H9 (cell line): ENCODE results near the gene MARF1. TPM values are rescaled to one million over a fixed set of nuclear protein-coding genes. Genes with fewer than 3 reads are reported as not detected.
"Not testable (repeated sequence)": the region's sequence is repeated elsewhere in the genome, so short reads cannot be mapped to it uniquely, and the experiment has no call there.

Experiments used
- DNase-seq: peaks from one replicate; pipeline ENCODE4 v3.0.0-alpha.2; 2017
- H2AFZ ChIP-seq: one replicate; pipeline ENCODE4 v1.6.1; 2013; ENCODE audit warnings: mild to moderate bottlenecking, low read length, control low read depth, moderate library complexity
- H2AK5ac ChIP-seq: 2 replicates; pipeline ENCODE4 v1.6.1; 2013; ENCODE audit warnings: low read length, control low read depth, mixed read lengths; ENCODE audit not compliant: insufficient read length
- H2BK120ac ChIP-seq: one replicate; pipeline ENCODE4 v1.6.1; 2013; ENCODE audit warnings: low read depth, mild to moderate bottlenecking, low read length, control low read depth, inconsistent platforms; ENCODE audit not compliant: poor library complexity, severe bottlenecking
- H2BK12ac ChIP-seq: 2 replicates; pipeline ENCODE4 v1.6.1; 2013; ENCODE audit warnings: low read length, control low read depth, mixed read lengths, low read depth; ENCODE audit not compliant: insufficient read length
- H2BK15ac ChIP-seq: 2 replicates; pipeline ENCODE4 v1.6.1; 2013; ENCODE audit warnings: low read depth, low read length, control low read depth
- H2BK20ac ChIP-seq: one replicate; pipeline ENCODE4 v1.6.1; 2013; ENCODE audit warnings: low read depth, mild to moderate bottlenecking, low read length, control low read depth, inconsistent platforms; ENCODE audit not compliant: poor library complexity, severe bottlenecking
- H2BK5ac ChIP-seq: 2 replicates; pipeline ENCODE4 v1.6.1; 2013; ENCODE audit warnings: low read length, control low read depth, mixed read lengths; ENCODE audit not compliant: insufficient read length
- H3K14ac ChIP-seq: 2 replicates; pipeline ENCODE4 v1.6.1; 2013; ENCODE audit warnings: low read length, control low read depth; ENCODE audit not compliant: insufficient read depth
- H3K18ac ChIP-seq: 2 replicates; pipeline ENCODE4 v1.6.1; 2013; ENCODE audit warnings: low read depth, mild to moderate bottlenecking, mixed read lengths, low read length, control low read depth; ENCODE audit not compliant: insufficient read length
- H3K23ac ChIP-seq: 2 replicates; pipeline ENCODE4 v1.6.1; 2013; ENCODE audit warnings: low read length, control low read depth, mixed read lengths, low read depth; ENCODE audit not compliant: insufficient read length
- H3K23me2 ChIP-seq: 2 replicates; pipeline ENCODE4 v1.6.1; 2013; ENCODE audit warnings: low read depth, mild to moderate bottlenecking, mixed read lengths, low read length, control low read depth; ENCODE audit not compliant: insufficient read length, poor library complexity, severe bottlenecking
- H3K27ac ChIP-seq: 2 replicates; pipeline ENCODE4 v1.5.1; 2013; ENCODE audit warnings: low read length, control low read depth, mixed read lengths, low read depth; ENCODE audit not compliant: insufficient read length
- H3K27me3 ChIP-seq: 2 replicates; pipeline ENCODE4 v1.6.1; 2013; ENCODE audit warnings: low read length, control low read depth, inconsistent platforms; ENCODE audit not compliant: insufficient read depth
- H3K4ac ChIP-seq: 2 replicates; pipeline ENCODE4 v1.6.1; 2013; ENCODE audit warnings: low read depth, mild to moderate bottlenecking, control low read depth, inconsistent platforms, low read length, moderate library complexity
- H3K4me1 ChIP-seq: 2 replicates; pipeline ENCODE4 v1.6.1; 2013; ENCODE audit warnings: low read length, control low read depth, inconsistent platforms; ENCODE audit not compliant: insufficient read depth
- H3K4me2 ChIP-seq: 2 replicates; pipeline ENCODE4 v1.6.1; 2013; ENCODE audit warnings: low read length, control low read depth, mixed read lengths; ENCODE audit not compliant: insufficient read length, insufficient read depth
- H3K56ac ChIP-seq: 2 replicates; pipeline ENCODE4 v1.6.1; 2013; ENCODE audit warnings: low read depth, mild to moderate bottlenecking, mixed read lengths, low read length, control low read depth; ENCODE audit not compliant: insufficient read length
- H3K79me1 ChIP-seq: 2 replicates; pipeline ENCODE4 v1.6.1; 2013; ENCODE audit warnings: low read depth, mild to moderate bottlenecking, moderate library complexity, low read length, control low read depth, inconsistent platforms; ENCODE audit not compliant: insufficient read depth, poor library complexity, severe bottlenecking
- H3K79me2 ChIP-seq: 2 replicates; pipeline ENCODE4 v1.6.1; 2013; ENCODE audit warnings: low read length, control low read depth, inconsistent platforms; ENCODE audit not compliant: insufficient read depth
- H3K9ac ChIP-seq: 2 replicates; pipeline ENCODE4 v1.6.1; 2013; ENCODE audit warnings: low read length, control low read depth, mixed read lengths; ENCODE audit not compliant: insufficient read length; ENCODE audit errors: extremely low read depth
- H3K9me3 ChIP-seq: one replicate; pipeline ENCODE4 v1.6.1; 2013; ENCODE audit warnings: low read depth, low read length, inconsistent platforms; ENCODE audit not compliant: control insufficient read depth
- H3T11ph ChIP-seq: one replicate; pipeline ENCODE4 v1.6.1; 2013; ENCODE audit warnings: mild to moderate bottlenecking, low read length, control low read depth, inconsistent platforms
- H4K20me1 ChIP-seq: one replicate; pipeline ENCODE4 v1.6.1; 2013; ENCODE audit not compliant: control insufficient read depth, insufficient read length, insufficient read depth
- H4K5ac ChIP-seq: 2 replicates; pipeline ENCODE4 v1.6.1; 2013; ENCODE audit warnings: low read depth, mild to moderate bottlenecking, mixed read lengths, low read length, control low read depth; ENCODE audit not compliant: insufficient read length
- H4K8ac ChIP-seq: replicated peaks from 2 replicates; pipeline ENCODE4 v1.6.1; 2013; ENCODE audit warnings: low read length, control low read depth, mixed read lengths, low read depth; ENCODE audit not compliant: insufficient read length
- H4K91ac ChIP-seq: 2 replicates; pipeline ENCODE4 v1.6.1; 2013; ENCODE audit warnings: low read depth, mild to moderate bottlenecking, moderate library complexity, mixed read lengths, low read length, control low read depth; ENCODE audit not compliant: insufficient read length
- H3K27ac Mint-ChIP-seq, 3 experiments: 2 replicates in 2 of 3; 3 replicates in 1 of 3; pipeline ENCODE4 v1.8.0; 2020 to 2021; ENCODE audit warnings: mixed read lengths in 3 of 3, mild to moderate bottlenecking in 1 of 3, moderate library complexity in 1 of 3
- H3K27me3 Mint-ChIP-seq: 2 replicates; pipeline ENCODE4 v1.8.0; 2021; ENCODE audit warnings: low read depth, mild to moderate bottlenecking, moderate library complexity, mixed read lengths
- H3K36me3 Mint-ChIP-seq, 3 experiments: 2 replicates in 2 of 3; 3 replicates in 1 of 3; pipeline ENCODE4 v1.8.0; 2020 to 2021; ENCODE audit warnings: low read depth in 3 of 3, mixed read lengths in 3 of 3; ENCODE audit not compliant: insufficient read depth in 1 of 3
- H3K4me1 Mint-ChIP-seq, 2 experiments: 2 replicates each; pipeline ENCODE4 v1.8.0; 2020; ENCODE audit warnings: mixed read lengths in 2 of 2
- H3K4me3 Mint-ChIP-seq, 2 experiments: 2 replicates in 1 of 2; 3 replicates in 1 of 2; pipeline ENCODE4 v1.8.0; 2020 to 2021; ENCODE audit warnings: mild to moderate bottlenecking in 2 of 2, mixed read lengths in 2 of 2, moderate library complexity in 1 of 2
- H3K9me3 Mint-ChIP-seq, 2 experiments: 2 replicates in 1 of 2; 3 replicates in 1 of 2; pipeline ENCODE4 v1.8.0; 2020; ENCODE audit warnings: mild to moderate bottlenecking in 2 of 2, mixed read lengths in 2 of 2, moderate library complexity in 1 of 2
- CTCF ChIP-seq: fragments of 200-600 bp; sonication (generic); conservative IDR thresholded peaks from 3 replicates; pipeline ENCODE4 v1.8.0; 2021; ENCODE audit warnings: antibody characterized with exemption, mild to moderate bottlenecking
- WGBS: extraction: QIAGEN DNeasy Blood & Tissue Kit; methylation state at CpG from one replicate; pipeline ENCODE4 v1.1.7; 2013; ENCODE audit warnings: missing lambda C conversion rate, low lambda C conversion rate, mixed read lengths; ENCODE audit not compliant: insufficient read length; ENCODE audit errors: extremely low coverage; 5-methylcytosine and 5-hydroxymethylcytosine counted together
- long read RNA-seq: library from polyadenylated mRNA; unstranded; transcript quantifications from one replicate; pipeline ENCODE4 v2.0.0, GENCODE V29; 2020
- total RNA-seq: library from RNA; stranded (reverse); gene quantifications from 2 replicates; pipeline ENCODE4 v1.2.1, GENCODE V29; 2021

The MARF1 gene
- total RNA-seq, result 22.3 and 23.3 TPM in 2 replicates
- long read RNA-seq, partial matches to known transcripts, result 10 of 16 reads
- long read RNA-seq, other reads (novel, unspliced or antisense), result 6 of 16 reads

DNA sequence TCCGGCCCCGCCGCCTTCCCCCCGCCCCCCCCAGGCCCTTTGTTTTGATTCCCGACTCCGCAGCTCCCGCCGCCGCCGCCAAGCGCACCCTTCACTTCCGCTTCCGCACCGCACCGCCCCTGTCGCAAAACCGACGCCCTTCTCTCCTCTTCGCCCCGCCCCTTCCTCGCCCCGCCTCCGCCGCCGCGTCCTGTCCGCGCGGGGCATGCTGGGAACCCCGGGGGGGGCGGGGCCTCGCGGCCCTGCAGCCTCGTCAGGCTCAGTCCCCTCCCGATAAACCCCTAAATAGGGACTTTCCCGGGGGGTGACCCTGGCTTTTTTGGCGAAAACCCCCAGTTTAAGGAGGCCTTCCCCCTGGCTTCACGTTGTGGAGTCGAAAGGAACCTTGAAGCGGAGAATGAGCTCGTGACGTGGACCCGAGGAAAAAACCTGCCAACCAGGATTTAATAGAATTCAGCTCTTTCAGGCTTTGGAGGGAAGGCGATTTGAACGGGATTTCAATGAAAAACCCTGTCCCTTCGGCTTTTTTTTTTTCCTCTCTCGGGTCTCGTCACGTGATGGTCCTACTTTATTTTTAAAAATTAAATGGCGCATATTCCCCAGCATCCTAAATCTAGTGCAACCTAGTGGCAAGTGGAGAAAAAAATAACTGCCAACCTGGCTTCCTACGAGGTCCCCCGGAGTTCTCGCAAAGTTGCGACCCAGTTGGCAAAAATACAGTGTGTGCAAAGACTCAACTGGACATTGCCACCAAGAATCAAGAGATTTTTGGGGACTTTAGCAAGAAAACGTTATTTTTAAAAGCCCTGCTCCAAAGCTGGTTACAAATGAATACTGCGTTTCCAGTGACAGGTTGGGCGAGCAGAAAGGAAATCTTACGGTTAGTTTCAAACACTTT is at the start of gene MARF1:
Gene MARF1 (minus strand): TSS at position 107 of the 898 bp plus-strand sequence. CDS start 3,921 bp downstream, outside the sequence.
- Histone ChIP-seq H3K4ac (no peak within 1 kb of the TSS; the same call in 1 of the 2 replicates), H4K5ac (no peak within 1 kb of the TSS), H4K91ac (no peak within 1 kb of the TSS), H3T11ph (no peak within 1 kb of the TSS), H3K4me2 (peak within 1 kb of the TSS; percentile 63), H3K4me1 (no peaks in the 10 kb centered on the region), H3K79me2 (peaks cover 6% of the 10 kb centered on the region), H2AK5ac (no peak within 1 kb of the TSS), H3K18ac (peak within 1 kb of the TSS; percentile 84), H3K27me3 (no peaks in the 10 kb centered on the region), H2BK12ac (no peak within 1 kb of the TSS), H3K79me1 (peaks cover 3% of the 10 kb centered on the region), H4K20me1 (no peaks in the 10 kb centered on the region), H3K23ac (no peak within 1 kb of the TSS), H2BK20ac (no peak within 1 kb of the TSS), H3K9ac (peak within 1 kb of the TSS; percentile 94), H2BK5ac (peak within 1 kb of the TSS; percentile 90), H2BK120ac (no peak within 1 kb of the TSS), H4K8ac (no peak within 1 kb of the TSS), H3K14ac (peak within 1 kb of the TSS; percentile 90), H3K9me3 (no peaks in the 10 kb centered on the region), H3K27ac (peak within 1 kb of the TSS; percentile 38), H3K23me2 (peaks cover 4% of the 10 kb centered on the region), H2BK15ac (no peak within 1 kb of the TSS), H3K56ac (no peak within 1 kb of the TSS), H2AFZ (no peak within 1 kb of the TSS)
- H3K27ac Mint-ChIP-seq, result peak within 1 kb of the TSS; percentile 90 to 97 (median 97); a peak in 6 of 7 replicates
- H3K4me1 Mint-ChIP-seq, result peaks cover 15 to 16% of the 10 kb centered on the region in 2 experiments
- H3K4me3 Mint-ChIP-seq, result peak within 1 kb of the TSS; percentile 85 to 90
- no peaks in the 10 kb centered on the region for H3K9me3 Mint-ChIP-seq
- DNase-seq, result peak; percentile 98
- H3K36me3 Mint-ChIP-seq, result peaks cover 9% of the 10 kb centered on the region in 3 experiments; a peak in 6 of 7 replicates
- no CpG with 5 or more reads among the region's 58 CpGs for WGBS
- no peaks in the 10 kb centered on the region for H3K27me3 Mint-ChIP-seq
- peak; percentile 50 for TF ChIP-seq CTCF

DNA sequence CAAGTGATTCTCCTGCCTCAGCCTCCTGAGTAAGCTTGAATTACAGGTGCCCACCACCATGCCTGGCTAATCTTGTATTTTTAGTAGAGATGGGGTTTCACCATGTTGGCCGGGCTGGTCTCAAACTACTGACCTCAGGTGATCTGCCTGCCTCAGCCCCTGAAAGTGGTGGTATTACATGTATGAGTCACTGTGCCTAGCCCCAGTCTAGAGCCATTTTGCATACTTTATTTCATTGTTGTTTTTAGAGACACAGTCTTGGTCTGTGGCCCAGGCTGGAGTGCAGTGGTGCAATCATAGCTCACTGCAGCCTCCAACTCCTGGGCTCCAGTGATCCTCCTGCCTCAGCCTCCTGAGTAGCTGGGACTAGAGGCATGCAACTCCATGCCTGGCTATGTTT is 49.6 kb upstream of the MARF1 start:
- H2BK12ac ChIP-seq, H3K27me3 ChIP-seq, H3K14ac ChIP-seq, H3K23me2 ChIP-seq, H3K4ac ChIP-seq, H3K9ac ChIP-seq, H3K4me1 ChIP-seq, H3K18ac ChIP-seq, H2BK20ac ChIP-seq, H3K27ac ChIP-seq, H3K27ac Mint-ChIP-seq, H3K4me3 Mint-ChIP-seq, H2BK120ac ChIP-seq, H3T11ph ChIP-seq, DNase-seq, H3K56ac ChIP-seq, H2BK5ac ChIP-seq, H3K79me1 ChIP-seq, H2AFZ ChIP-seq, H3K4me1 Mint-ChIP-seq, H3K9me3 Mint-ChIP-seq, H2AK5ac ChIP-seq, H4K5ac ChIP-seq, H2BK15ac ChIP-seq, H3K27me3 Mint-ChIP-seq, H3K79me2 ChIP-seq, H4K20me1 ChIP-seq, H4K91ac ChIP-seq, H4K8ac ChIP-seq, H3K9me3 ChIP-seq, H3K23ac ChIP-seq, H3K4me2 ChIP-seq: not testable (repeated sequence)
- peaks cover 20 to 80% (median 63%) of the 10 kb centered on the region in 3 experiments; a peak in 6 of 7 replicates for H3K36me3 Mint-ChIP-seq
- WGBS, result no CpG with 5 or more reads among the region's 1 CpG
